Fibroblast of lung (primary cell): ENCODE data around the gene NR3C2. TPM values are rescaled to one million over a fixed set of nuclear protein-coding genes. Genes with fewer than 3 reads are reported as not detected.
A peak's percentile ranks its signal among the peaks of the same experiment; 100 is the strongest.
"Not testable (repeated sequence)": the region's sequence is repeated elsewhere in the genome, so short reads cannot be mapped to it uniquely, and the experiment has no call there.

Source experiments
- DNase-seq, 2 donors: peaks; one replicate each; pipeline versions ENCODE4 v3.0.0 to v3.0.0-alpha.2; 2010; ENCODE audit warnings: low read depth in 2 of 2
- H2AFZ ChIP-seq: 2 replicates; pipeline ENCODE4 v1.5.1; 2012; ENCODE audit warnings: low read length, control low read depth, inconsistent platforms
- H3K27ac ChIP-seq: 2 replicates; pipeline ENCODE4 v1.5.1; 2011; ENCODE audit warnings: low read length, control low read depth; ENCODE audit not compliant: insufficient read depth
- H3K27me3 ChIP-seq: 2 replicates; pipeline ENCODE4 v1.5.1; 2011; ENCODE audit warnings: mild to moderate bottlenecking, low read length; ENCODE audit not compliant: control insufficient read depth, insufficient read depth
- H3K36me3 ChIP-seq: 2 replicates; pipeline ENCODE4 v1.5.1; 2011; ENCODE audit warnings: low read length; ENCODE audit not compliant: control insufficient read depth, insufficient read depth
- H3K4me1 ChIP-seq: 2 replicates; pipeline ENCODE4 v1.5.1; 2011; ENCODE audit warnings: low read length; ENCODE audit not compliant: control insufficient read depth, insufficient read depth; ENCODE audit errors: extremely low read depth
- H3K4me2 ChIP-seq: 2 replicates; pipeline ENCODE4 v1.5.1; 2011; ENCODE audit warnings: low read length, control low read depth; ENCODE audit not compliant: insufficient read depth; ENCODE audit errors: extremely low read depth
- H3K4me3 ChIP-seq, 4 experiments: fragments of 200-600 bp in 1 of 4; sonication (generic) in 1 of 4; replicated peaks in 1 of 4; 2 replicates each; pipeline ENCODE4 v1.5.1; 2011 to 2016; ENCODE audit warnings: low read length in 4 of 4, low read depth in 3 of 4, mild to moderate bottlenecking in 3 of 4, control low read depth in 2 of 4, inconsistent platforms in 1 of 4, mixed read lengths in 1 of 4; ENCODE audit not compliant: insufficient read depth in 1 of 4; ENCODE audit errors: control extremely low read depth in 1 of 4
- H3K79me2 ChIP-seq: 2 replicates; pipeline ENCODE4 v1.5.1; 2012; ENCODE audit warnings: mild to moderate bottlenecking, low read length, inconsistent platforms; ENCODE audit not compliant: control insufficient read depth, insufficient read depth
- H3K9ac ChIP-seq: 2 replicates; pipeline ENCODE4 v1.5.1; 2011; ENCODE audit warnings: mild to moderate bottlenecking, low read length, control low read depth; ENCODE audit not compliant: insufficient read depth
- H3K9me3 ChIP-seq: 2 replicates; pipeline ENCODE4 v1.5.1; 2012; ENCODE audit warnings: low read depth, low read length; ENCODE audit not compliant: control insufficient read depth, insufficient read depth
- H4K20me1 ChIP-seq: 2 replicates; pipeline ENCODE4 v1.5.1; 2011; ENCODE audit warnings: low read length; ENCODE audit not compliant: control insufficient read depth, insufficient read depth; ENCODE audit errors: extremely low read depth
- EZH2 ChIP-seq: IDR thresholded peaks from 2 replicates; pipeline ENCODE4 v1.5.1; 2012; ENCODE audit warnings: low read length, control low read depth, mild to moderate bottlenecking; ENCODE audit errors: missing control alignments
- polyA plus RNA-seq, 2 donors: library from polyadenylated mRNA; depleted of rRNA in 1 of 2; stranded (reverse) in 1 of 2; unstranded in 1 of 2; fragments of >200 nt; gene quantifications; 2 replicates each; pipeline ENCODE4 v1.2.1, GENCODE V29; 2011 to 2012; ENCODE audit warnings: missing spikeins in 1 of 2
- total RNA-seq: library from RNA; depleted of rRNA; stranded (reverse); fragments of >200 nt; gene quantifications from 2 replicates; pipeline ENCODE4 v1.2.1, GENCODE V29; 2014
- TF ChIP-seq, protein P1 (sequence below), 2 donors: IDR thresholded peaks in 1 of 2; conservative IDR thresholded peaks in 1 of 2; 1 replicate in 1 of 2; 2 replicates in 1 of 2; pipeline ENCODE4 v1.5.1; 2011 to 2012; ENCODE audit warnings: low read length in 2 of 2, control low read depth in 1 of 2, inconsistent platforms in 1 of 2, low read depth in 1 of 2, mild to moderate bottlenecking in 1 of 2

Gene NR3C2
- total and polyA plus RNA-seq, 2 donors (not counting 1 experiment from before 2014, with no cell fraction given), result 1.9 to 7.4 TPM

DNA sequence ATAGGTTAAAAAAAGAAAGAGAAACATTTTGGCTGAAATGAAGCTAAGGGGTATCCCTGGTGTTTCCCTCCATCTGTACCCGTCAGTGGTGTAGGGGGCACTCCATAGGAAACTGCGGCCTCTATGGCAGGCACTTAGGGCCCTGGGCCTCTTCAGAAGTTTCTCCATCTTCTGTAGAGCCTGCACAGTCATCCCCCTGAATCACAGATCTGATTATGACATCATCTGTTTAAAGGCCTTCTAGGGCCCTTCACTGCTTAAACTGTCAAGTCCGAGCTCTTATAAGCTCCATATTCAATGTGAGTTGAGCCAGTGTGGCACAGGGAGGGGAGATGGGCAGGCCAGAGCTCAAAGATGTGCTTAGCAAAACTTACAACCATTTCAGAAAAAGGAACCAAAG is 241.3 kb downstream of the NR3C2 start:
- no peak for DNase-seq
- Histone ChIP-seq H3K9ac (no peak overlapping the region), H4K20me1 (no peaks in the 10 kb centered on the region), H3K4me3 (no peak overlapping the region), H3K36me3 (no peaks in the 10 kb centered on the region), H3K4me1 (no peaks in the 10 kb centered on the region), H3K9me3 (no peaks in the 10 kb centered on the region), H2AFZ (no peak overlapping the region), H3K4me2 (no peak overlapping the region), H3K27ac (no peak overlapping the region), H3K27me3 (no peaks in the 10 kb centered on the region), H3K79me2 (no peaks in the 10 kb centered on the region)
- no peak for TF ChIP-seq EZH2
- TF ChIP-seq, protein P1, sequence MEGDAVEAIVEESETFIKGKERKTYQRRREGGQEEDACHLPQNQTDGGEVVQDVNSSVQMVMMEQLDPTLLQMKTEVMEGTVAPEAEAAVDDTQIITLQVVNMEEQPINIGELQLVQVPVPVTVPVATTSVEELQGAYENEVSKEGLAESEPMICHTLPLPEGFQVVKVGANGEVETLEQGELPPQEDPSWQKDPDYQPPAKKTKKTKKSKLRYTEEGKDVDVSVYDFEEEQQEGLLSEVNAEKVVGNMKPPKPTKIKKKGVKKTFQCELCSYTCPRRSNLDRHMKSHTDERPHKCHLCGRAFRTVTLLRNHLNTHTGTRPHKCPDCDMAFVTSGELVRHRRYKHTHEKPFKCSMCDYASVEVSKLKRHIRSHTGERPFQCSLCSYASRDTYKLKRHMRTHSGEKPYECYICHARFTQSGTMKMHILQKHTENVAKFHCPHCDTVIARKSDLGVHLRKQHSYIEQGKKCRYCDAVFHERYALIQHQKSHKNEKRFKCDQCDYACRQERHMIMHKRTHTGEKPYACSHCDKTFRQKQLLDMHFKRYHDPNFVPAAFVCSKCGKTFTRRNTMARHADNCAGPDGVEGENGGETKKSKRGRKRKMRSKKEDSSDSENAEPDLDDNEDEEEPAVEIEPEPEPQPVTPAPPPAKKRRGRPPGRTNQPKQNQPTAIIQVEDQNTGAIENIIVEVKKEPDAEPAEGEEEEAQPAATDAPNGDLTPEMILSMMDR (conservative IDR thresholded peaks at IDR 0.05 in 1 of 2, IDR thresholded peaks at IDR 0.05 in 1 of 2; ENCODE audit: low read depth in 1 of 2, low read length in 2 of 2), result no peak

DNA sequence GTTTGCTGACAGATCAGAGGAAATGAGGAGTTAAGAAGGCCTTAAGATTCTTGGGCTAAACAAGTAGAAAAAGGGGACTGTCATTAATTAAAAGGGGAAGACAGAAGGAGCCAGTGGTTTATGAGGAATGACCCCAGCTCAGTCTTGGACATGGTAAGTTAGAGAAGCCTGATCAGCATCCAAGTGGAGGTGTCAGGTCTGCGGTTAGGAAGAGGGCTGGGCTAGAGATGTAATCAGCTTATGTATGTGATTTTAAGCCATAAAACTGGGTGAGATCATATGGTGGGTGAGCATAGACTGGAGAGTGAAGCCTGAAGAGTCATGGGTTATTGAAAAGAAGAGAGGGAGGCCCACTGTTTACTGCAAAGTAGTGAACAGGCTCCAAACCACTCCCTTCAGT is 246.1 kb downstream of the NR3C2 start:
- Histone ChIP-seq H3K9ac (no peak overlapping the region), H4K20me1 (no peaks in the 10 kb centered on the region), H3K27ac (no peak overlapping the region), H3K4me3 (no peak overlapping the region), H3K4me1 (no peaks in the 10 kb centered on the region), H3K9me3 (no peaks in the 10 kb centered on the region), H3K4me2 (no peak overlapping the region), H3K36me3 (no peaks in the 10 kb centered on the region), H2AFZ (no peak overlapping the region), H3K27me3 (no peaks in the 10 kb centered on the region), H3K79me2 (no peaks in the 10 kb centered on the region)
- TF ChIP-seq EZH2, result no peak
- TF ChIP-seq, protein P1 (conservative IDR thresholded peaks at IDR 0.05 in 1 of 2, IDR thresholded peaks at IDR 0.05 in 1 of 2; ENCODE audit: low read depth in 1 of 2, low read length in 2 of 2), result no peak
- DNase-seq, result peak in 1 of 2 donors; percentile 56

DNA sequence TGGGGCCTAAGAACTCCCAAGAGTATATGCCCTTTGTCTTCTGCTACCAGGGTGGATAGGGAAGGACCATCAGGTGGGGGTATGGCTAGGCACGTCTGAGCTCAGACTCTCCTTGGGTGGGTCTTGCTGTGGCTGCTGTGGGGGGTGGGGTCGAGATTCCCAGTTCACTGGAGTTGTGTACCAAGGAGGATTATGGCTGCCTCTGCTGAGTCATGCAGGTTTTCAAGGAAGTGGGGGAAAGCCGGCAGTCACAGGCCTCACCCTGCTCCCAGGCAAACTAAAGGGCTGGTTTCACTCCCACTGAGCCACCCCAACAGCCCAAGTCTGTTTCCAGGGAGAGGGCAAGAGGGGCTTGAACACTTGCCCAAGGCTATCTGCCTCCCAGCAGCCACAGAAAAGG is 249.7 kb downstream of the NR3C2 start:
- no peaks in the 10 kb centered on the region for H3K4me1 ChIP-seq
- H3K9me3 ChIP-seq, result no peaks in the 10 kb centered on the region
- H3K36me3 ChIP-seq, result no peaks in the 10 kb centered on the region
- no peak overlapping the region for H3K4me2 ChIP-seq
- no peak overlapping the region for H3K9ac ChIP-seq
- no peak for DNase-seq
- H3K79me2 ChIP-seq, result no peaks in the 10 kb centered on the region
- H3K27me3 ChIP-seq, result no peaks in the 10 kb centered on the region
- H3K27ac ChIP-seq, result no peak overlapping the region
- H2AFZ ChIP-seq, result no peak overlapping the region
- no peak overlapping the region for H3K4me3 ChIP-seq
- no peaks in the 10 kb centered on the region for H4K20me1 ChIP-seq
- TF ChIP-seq, protein P1 (conservative IDR thresholded peaks at IDR 0.05 in 1 of 2, IDR thresholded peaks at IDR 0.05 in 1 of 2; ENCODE audit: low read depth in 1 of 2, low read length in 2 of 2), result no peak
- no peak for TF ChIP-seq EZH2

DNA sequence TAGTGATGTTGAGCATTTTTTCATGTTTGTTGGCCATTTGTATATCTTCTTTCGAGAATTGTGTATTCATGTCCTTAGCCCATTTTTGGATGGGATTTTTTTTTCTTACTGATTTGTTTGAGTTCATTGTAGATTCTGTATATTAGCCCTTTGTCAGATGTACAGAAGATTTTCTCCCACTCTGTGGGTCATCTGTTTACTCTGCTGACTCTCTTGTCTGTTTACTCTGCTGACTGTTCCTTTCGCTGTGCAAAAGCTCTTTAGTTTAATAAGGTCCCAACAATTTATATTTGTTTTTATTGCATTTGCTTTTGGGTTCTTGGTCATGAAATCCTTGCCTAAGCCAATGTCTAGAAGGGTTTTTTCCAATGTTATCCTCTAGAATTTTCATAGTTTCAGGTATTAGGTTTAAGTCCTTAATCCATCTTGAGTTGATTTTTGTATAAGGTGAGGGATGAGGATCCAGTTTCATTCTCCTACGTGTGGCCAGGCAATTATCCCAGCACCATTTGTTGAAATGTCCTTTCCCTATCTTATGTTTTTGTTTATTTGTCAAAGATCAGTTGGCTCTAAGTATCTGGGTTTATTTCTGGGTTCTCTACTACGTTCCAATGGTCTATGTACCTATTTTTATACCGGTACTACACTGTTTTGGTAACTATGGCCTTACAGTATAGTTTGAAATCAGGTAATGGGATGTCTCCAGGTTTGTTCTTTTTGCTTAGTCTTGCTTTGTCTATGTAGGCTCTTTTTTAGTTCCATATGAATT is 254.6 kb downstream of the NR3C2 start:
- H4K20me1 ChIP-seq, H3K4me3 ChIP-seq, H2AFZ ChIP-seq, DNase-seq, H3K9ac ChIP-seq, H3K36me3 ChIP-seq, H3K4me2 ChIP-seq, H3K9me3 ChIP-seq, H3K27me3 ChIP-seq, H3K4me1 ChIP-seq, H3K27ac ChIP-seq, H3K79me2 ChIP-seq: not testable (repeated sequence)
